HG03442 (cell line): ENCODE results near the gene CCDC91.

Experiments
- ATAC-seq: cut with Tn5 transposase; IDR thresholded peaks from one replicate; pipeline ENCODE4 v1.9.1; 2021; ENCODE audit warnings: mild to moderate bottlenecking, moderate library complexity; ENCODE audit not compliant: unreplicated experiment

CCDC91 gene

GRCh38 chr12:28190321-28191050, at the start of gene CCDC91:
TSS of gene CCDC91 (plus strand) at chr12:28190456. CDS start at chr12:28257216, 66,760 bp downstream.
- peak; percentile 89 for ATAC-seq

- no peak for ATAC-seq
These were observed 46.2 kb upstream of the CCDC91 start for GRCh38 chr12:28144059-28144458.

GRCh38 chr12:28144532-28144931, 45.7 kb upstream of the CCDC91 start:
- ATAC-seq = no peak

GRCh38 chr12:28145216-28145615, 45.0 kb upstream of the CCDC91 start:
- no peak for ATAC-seq

- ATAC-seq = no peak
These were observed 41.0 kb upstream of the CCDC91 start for GRCh38 chr12:28149279-28149678.

GRCh38 chr12:28156362-28156761, 33.9 kb upstream of the CCDC91 start:
- ATAC-seq = no peak

- ATAC-seq = no peak
These were observed 33.5 kb upstream of the CCDC91 start for GRCh38 chr12:28156804-28157203.

GRCh38 chr12:28158353-28158752, 31.9 kb upstream of the CCDC91 start:
- ATAC-seq = no peak

- no peak for ATAC-seq
These were observed 30.6 kb upstream of the CCDC91 start for GRCh38 chr12:28159688-28160087.

- no peak for ATAC-seq
These were observed 28.6 kb upstream of the CCDC91 start for GRCh38 chr12:28161697-28162096.

- no peak for ATAC-seq
These were observed 27.6 kb upstream of the CCDC91 start for GRCh38 chr12:28162697-28163096.

GRCh38 chr12:28164644-28165275, 25.5 kb upstream of the CCDC91 start:
- no peak for ATAC-seq

GRCh38 chr12:28167981-28168485, 22.2 kb upstream of the CCDC91 start:
- no peak for ATAC-seq

- no peak for ATAC-seq
These were observed 18.7 kb upstream of the CCDC91 start for GRCh38 chr12:28171356-28172060.

GRCh38 chr12:28172434-28173030, 17.7 kb upstream of the CCDC91 start:
- no peak for ATAC-seq

GRCh38 chr12:28173440-28173839, 16.8 kb upstream of the CCDC91 start:
- ATAC-seq = no peak

- ATAC-seq = no peak
These were observed 15.1 kb upstream of the CCDC91 start for GRCh38 chr12:28175098-28175589.

- no peak for ATAC-seq
These were observed 14.0 kb upstream of the CCDC91 start for GRCh38 chr12:28176295-28176694.

GRCh38 chr12:28177461-28177860, 12.8 kb upstream of the CCDC91 start:
- ATAC-seq = no peak

- ATAC-seq = no peak
These were observed 12.4 kb upstream of the CCDC91 start for GRCh38 chr12:28177905-28178304.

GRCh38 chr12:28178775-28179174, 11.5 kb upstream of the CCDC91 start:
- ATAC-seq = no peak
